Subcutaneous adipose tissue (tissue), 4 donors: Measurements from ENCODE around the gene PIGN. TPM values are rescaled to one million over a fixed set of nuclear protein-coding genes. Genes with fewer than 3 reads are reported as not detected.

Experiments
- CTCF ChIP-seq: fragments of 450-650 bp; IDR thresholded peaks from one replicate; pipeline ENCODE4 v1.5.1; 2016; ENCODE audit warnings: low read depth, mild to moderate bottlenecking, control low read depth, antibody characterized with exemption, moderate library complexity
- total RNA-seq, 4 donors: library from RNA; depleted of rRNA; stranded (reverse); fragments of >200 nt; gene quantifications; one replicate each; pipeline ENCODE4 v1.1.0, GENCODE V29; 2016

The PIGN gene
- total RNA-seq, 4 donors from 2014 or later, result 22.6 to 35.0 (median 31.3) TPM

- no peak for TF ChIP-seq CTCF
These were observed 22.2 kb upstream of the PIGN start for GRCh38 chr18:62209046-62209445.

- TF ChIP-seq CTCF, result no peak
These were observed 19.7 kb upstream of the PIGN start for GRCh38 chr18:62206593-62206992.

- no peak for TF ChIP-seq CTCF
These were observed 19.0 kb upstream of the PIGN start for GRCh38 chr18:62205824-62206223.

- no peak for TF ChIP-seq CTCF
These were observed 15.0 kb upstream of the PIGN start for GRCh38 chr18:62201870-62202269.

- TF ChIP-seq CTCF, result no peak
These were observed 13.5 kb upstream of the PIGN start for GRCh38 chr18:62200121-62200914.

- TF ChIP-seq CTCF, result no peak
These were observed 12.8 kb upstream of the PIGN start for GRCh38 chr18:62199629-62200028.

GRCh38 chr18:62198259-62198658, 11.4 kb upstream of the PIGN start:
- TF ChIP-seq CTCF, result no peak
